Panc1 (cell line): Measurements from ENCODE around the gene NSMCE3. TPM values are rescaled to one million over a fixed set of nuclear protein-coding genes. Genes with fewer than 3 reads are reported as not detected.

ENCODE experiments used
- ATAC-seq: fragments of 200-7000 bp; cut with Tn5 transposase; 2 replicates; pipeline ENCODE4 v1.9.1; 2020; ENCODE audit warnings: mild to moderate bottlenecking, moderate library complexity
- BruUV-seq: library from RNA; stranded (reverse); fragments of 400-500 nt; replicated peaks from 2 replicates; lab custom pipeline; 2021; lab: Mats Ljungman, UMichigan
- CTCF ChIA-PET: fragments of 300-600 bp; sonication (Branson Sonifier 250); formaldehyde crosslinking; loops from one replicate; lab custom pipeline; 2022; ENCODE audit warnings: antibody characterized with exemption; lab: Charles Lee
- POLR2A ChIA-PET: fragments of 300-600 bp; sonication (Branson Sonifier 250); formaldehyde crosslinking; loops from one replicate; lab custom pipeline; 2022; ENCODE audit warnings: antibody characterized with exemption; lab: Charles Lee
- DNase-seq: peaks from one replicate; pipeline ENCODE4 v3.0.0-alpha.2; 2010; ENCODE audit warnings: low read depth, low spot score
- H3K27ac ChIP-seq: 2 replicates; pipeline ENCODE4 v1.5.1; 2011; ENCODE audit warnings: mild to moderate bottlenecking, low read length, inconsistent platforms
- H3K27me3 ChIP-seq: fragments of 200-500 bp; sonication (Bioruptor generic); 2 replicates; pipeline ENCODE4 v1.6.0; 2014; ENCODE audit warnings: low read length, inconsistent platforms; ENCODE audit not compliant: control insufficient read depth, insufficient read depth
- H3K36me3 ChIP-seq: fragments of 200-500 bp; sonication (Bioruptor generic); 2 replicates; pipeline ENCODE4 v1.5.1; 2014; ENCODE audit warnings: inconsistent platforms, mild to moderate bottlenecking, low read length, moderate library complexity; ENCODE audit not compliant: control insufficient read depth, insufficient read depth
- H3K4me1 ChIP-seq: 2 replicates; pipeline ENCODE4 v1.5.1; 2011; ENCODE audit warnings: inconsistent platforms, mild to moderate bottlenecking, low read length, moderate library complexity; ENCODE audit not compliant: control insufficient read depth, insufficient read depth
- H3K4me3 ChIP-seq, 2 experiments: 2 replicates each; pipeline ENCODE4 v1.5.1; 2011 to 2012; ENCODE audit warnings: low read depth in 2 of 2, low read length in 2 of 2, mild to moderate bottlenecking in 2 of 2, inconsistent platforms in 1 of 2, moderate library complexity in 1 of 2
- H3K9me3 ChIP-seq: fragments of 200-500 bp; sonication (Bioruptor generic); 2 replicates; pipeline ENCODE4 v1.5.1; 2014; ENCODE audit warnings: low read depth, mild to moderate bottlenecking, inconsistent platforms, low read length, moderate library complexity; ENCODE audit not compliant: control insufficient read depth, insufficient read depth
- CTCF ChIP-seq: fragments of 450-650 bp; IDR thresholded peaks from 2 replicates; pipeline ENCODE4 v1.5.1; 2017; ENCODE audit warnings: mild to moderate bottlenecking
- POLR2AphosphoS5 ChIP-seq: IDR thresholded peaks from 2 replicates; pipeline ENCODE4 v1.6.1; 2012; ENCODE audit warnings: mild to moderate bottlenecking, low read depth, low read length, moderate library complexity
- SIN3A ChIP-seq: IDR thresholded peaks from 2 replicates; pipeline ENCODE4 v1.6.1; 2012; ENCODE audit warnings: low read depth, mild to moderate bottlenecking, low read length, moderate library complexity, borderline replicate concordance; ENCODE audit not compliant: insufficient read depth
- TCF7L2 ChIP-seq: IDR thresholded peaks from 2 replicates; pipeline ENCODE4 v1.6.1; 2011; ENCODE audit warnings: mild to moderate bottlenecking, low read depth, low read length, inconsistent platforms
- in situ Hi-C: cut with HindIII; loops from 2 replicates; pipeline ENCODE4 v1.10.0; 2016; ENCODE audit warnings: low sequenced_read_pairs, low pct_unique_long_range_greater_than_20kb
- intact Hi-C: fragments of 100-400 bp; cut with micrococcal nuclease; formaldehyde crosslinking; loops from one replicate; pipeline ENCODE4 v1.10.0; 2022; ENCODE audit not compliant: unreplicated experiment
- total RNA-seq: library from RNA; stranded (reverse); gene quantifications from one replicate; pipeline ENCODE4 v1.2.1, GENCODE V29; 2021; ENCODE audit not compliant: unreplicated experiment
- TF ChIP-seq, protein P1 (sequence below), 2 experiments: IDR thresholded peaks; 2 replicates each; pipeline ENCODE4 v1.6.1; 2011 to 2012; ENCODE audit warnings: low read depth in 2 of 2, control low read depth in 1 of 2, low read length in 1 of 2, mild to moderate bottlenecking in 1 of 2, moderate library complexity in 1 of 2; ENCODE audit not compliant: insufficient read depth in 1 of 2

Gene NSMCE3
- total RNA-seq, 1 experiment from 2014 or later: 5.5 TPM

DNA sequence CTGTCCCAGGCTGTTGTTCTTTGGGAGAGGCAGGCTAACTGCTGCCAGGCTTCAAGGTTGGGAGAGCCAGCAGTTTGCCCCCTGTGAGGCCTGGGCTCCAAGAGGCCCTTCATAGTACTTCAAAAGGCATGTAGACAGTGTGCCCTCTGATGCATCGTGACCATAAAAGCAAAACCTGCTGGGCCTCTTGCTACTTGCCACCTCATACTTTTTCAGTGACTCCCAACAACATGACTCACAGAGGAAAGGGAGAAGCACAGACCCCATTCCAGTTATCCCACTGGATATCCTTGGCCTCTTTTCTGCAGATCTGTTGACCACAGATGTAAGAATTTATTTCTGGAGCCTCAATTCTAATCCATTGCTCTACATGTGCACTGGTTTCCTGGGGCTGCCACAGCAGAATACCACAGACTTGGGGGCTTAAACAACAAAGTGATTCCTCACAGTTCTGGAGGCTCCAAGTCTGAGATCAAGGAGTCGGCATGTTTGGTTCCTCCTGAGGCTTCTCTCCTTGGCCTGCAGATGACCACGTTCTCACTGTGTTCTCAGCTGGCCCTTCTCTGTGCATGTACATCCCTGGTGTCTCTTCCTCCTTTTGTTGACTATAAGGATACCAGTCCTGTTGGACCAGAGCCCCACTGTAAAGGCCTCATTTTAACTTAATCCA lies 8.9 kb upstream of the NSMCE3 start:
- TF ChIP-seq POLR2AphosphoS5 (no peak), TCF7L2 (no peak), SIN3A (no peak), CTCF (no peak)
- TF ChIP-seq, protein P1, sequence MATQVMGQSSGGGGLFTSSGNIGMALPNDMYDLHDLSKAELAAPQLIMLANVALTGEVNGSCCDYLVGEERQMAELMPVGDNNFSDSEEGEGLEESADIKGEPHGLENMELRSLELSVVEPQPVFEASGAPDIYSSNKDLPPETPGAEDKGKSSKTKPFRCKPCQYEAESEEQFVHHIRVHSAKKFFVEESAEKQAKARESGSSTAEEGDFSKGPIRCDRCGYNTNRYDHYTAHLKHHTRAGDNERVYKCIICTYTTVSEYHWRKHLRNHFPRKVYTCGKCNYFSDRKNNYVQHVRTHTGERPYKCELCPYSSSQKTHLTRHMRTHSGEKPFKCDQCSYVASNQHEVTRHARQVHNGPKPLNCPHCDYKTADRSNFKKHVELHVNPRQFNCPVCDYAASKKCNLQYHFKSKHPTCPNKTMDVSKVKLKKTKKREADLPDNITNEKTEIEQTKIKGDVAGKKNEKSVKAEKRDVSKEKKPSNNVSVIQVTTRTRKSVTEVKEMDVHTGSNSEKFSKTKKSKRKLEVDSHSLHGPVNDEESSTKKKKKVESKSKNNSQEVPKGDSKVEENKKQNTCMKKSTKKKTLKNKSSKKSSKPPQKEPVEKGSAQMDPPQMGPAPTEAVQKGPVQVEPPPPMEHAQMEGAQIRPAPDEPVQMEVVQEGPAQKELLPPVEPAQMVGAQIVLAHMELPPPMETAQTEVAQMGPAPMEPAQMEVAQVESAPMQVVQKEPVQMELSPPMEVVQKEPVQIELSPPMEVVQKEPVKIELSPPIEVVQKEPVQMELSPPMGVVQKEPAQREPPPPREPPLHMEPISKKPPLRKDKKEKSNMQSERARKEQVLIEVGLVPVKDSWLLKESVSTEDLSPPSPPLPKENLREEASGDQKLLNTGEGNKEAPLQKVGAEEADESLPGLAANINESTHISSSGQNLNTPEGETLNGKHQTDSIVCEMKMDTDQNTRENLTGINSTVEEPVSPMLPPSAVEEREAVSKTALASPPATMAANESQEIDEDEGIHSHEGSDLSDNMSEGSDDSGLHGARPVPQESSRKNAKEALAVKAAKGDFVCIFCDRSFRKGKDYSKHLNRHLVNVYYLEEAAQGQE (IDR thresholded peaks at IDR 0.05; ENCODE audit: insufficient read depth in 1 of 2, low read depth in 2 of 2, low read length in 1 of 2): no peak
- ChIA-PET CTCF (no interaction called here), POLR2A (no interaction called here)
- no peak for DNase-seq
- Histone ChIP-seq H3K27ac (no peak overlapping the region), H3K36me3 (no peaks in the 10 kb centered on the region), H3K4me1 (no peaks in the 10 kb centered on the region), H3K4me3 (no peak overlapping the region), H3K27me3 (no peaks in the 10 kb centered on the region), H3K9me3 (no peaks in the 10 kb centered on the region)
- no peak for ATAC-seq
- no TSS peak for BruUV-seq
- in situ Hi-C loops (no loop called here), intact Hi-C loops (no loop called here)

DNA sequence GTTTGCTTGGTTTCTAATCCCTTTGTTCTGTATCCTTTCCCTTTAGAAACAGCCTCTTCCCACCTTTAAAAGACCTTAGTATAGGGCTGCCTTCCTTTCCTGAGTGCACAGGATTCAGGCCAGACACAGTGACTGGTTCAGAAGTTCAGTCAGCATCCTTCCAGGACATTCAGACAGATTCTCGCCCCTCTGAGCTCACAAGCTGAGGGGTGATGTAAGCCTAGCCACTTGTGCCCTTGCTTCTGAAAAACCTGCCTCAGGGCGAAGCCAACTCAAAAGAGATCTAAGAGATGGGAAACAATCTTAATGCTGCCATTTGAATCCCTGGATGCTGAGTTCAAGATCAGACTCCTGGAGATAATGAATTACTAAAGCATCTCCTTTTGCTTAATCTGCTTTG lies 6.7 kb upstream of the NSMCE3 start:
- CTCF ChIA-PET: no interaction called here
- no peak overlapping the region for H3K27ac ChIP-seq
- no peak for TF ChIP-seq CTCF
- TF ChIP-seq, protein P1 (IDR thresholded peaks at IDR 0.05; ENCODE audit: insufficient read depth in 1 of 2, low read depth in 2 of 2, low read length in 1 of 2): no peak
- intact Hi-C loops (no loop called here), in situ Hi-C loops (no loop called here)
- POLR2A ChIA-PET: no interaction called here
- H3K27me3 ChIP-seq: no peaks in the 10 kb centered on the region
- no peaks in the 10 kb centered on the region for H3K4me1 ChIP-seq
- H3K4me3 ChIP-seq: no peak overlapping the region
- no TSS peak for BruUV-seq
- no peak for ATAC-seq
- DNase-seq: no peak
- no peaks in the 10 kb centered on the region for H3K36me3 ChIP-seq
- no peaks in the 10 kb centered on the region for H3K9me3 ChIP-seq
